ENCODE measurements around the gene PTPRA.

PTPRA gene

GRCh38 chr20:2900845-2901592, 27.7 kb downstream of the PTPRA start:
- H2BK12ac ChIP-seq (ENCODE audit: low read length), result no peak overlapping the region
- no peak overlapping the region for H3K14ac ChIP-seq (ENCODE audit: low read length)
- no peak overlapping the region for H3K27ac ChIP-seq (ENCODE audit: low read depth, low read length)
- H3K4ac ChIP-seq (ENCODE audit: low read depth, low read length), result no peak overlapping the region
- no peak overlapping the region for H3K9ac ChIP-seq (ENCODE audit: low read length)
- DNase-seq, result no peak
- H2AFZ ChIP-seq (ENCODE audit: insufficient read depth, low read length, poor library complexity), result no peak overlapping the region
- H3K4me2 ChIP-seq (ENCODE audit: low read length), result no peak overlapping the region
- no peak overlapping the region for H2BK120ac ChIP-seq (ENCODE audit: insufficient read depth, low read length, poor library complexity)
- no peaks in the 10 kb centered on the region for H3K36me3 ChIP-seq (ENCODE audit: control insufficient read depth in 1 of 2, insufficient read depth in 2 of 2, low read length in 2 of 2)
- H3K27me3 ChIP-seq (ENCODE audit: insufficient read depth, low read length), result no peaks in the 10 kb centered on the region
- no peak overlapping the region for H4K8ac ChIP-seq (ENCODE audit: low read depth, low read length)
- H3K4me3 ChIP-seq (ENCODE audit: low read depth, low read length), result no peak overlapping the region
- no peak overlapping the region for H4K91ac ChIP-seq (ENCODE audit: low read depth, low read length)
- no peaks in the 10 kb centered on the region for H3K79me2 ChIP-seq (ENCODE audit: control insufficient read depth, insufficient read depth, low read length, poor library complexity)
- H3K23ac ChIP-seq (ENCODE audit: low read length), result no peak overlapping the region
- H2AK5ac ChIP-seq (ENCODE audit: low read length), result no peak overlapping the region
- no peaks in the 10 kb centered on the region for H3K4me1 ChIP-seq (ENCODE audit: control insufficient read depth in 1 of 2, insufficient read depth in 2 of 2, low read length in 2 of 2)
- no peak overlapping the region for H3K18ac ChIP-seq (ENCODE audit: low read length)
- no peak overlapping the region for H4K12ac ChIP-seq (ENCODE audit: low read depth, low read length)
- no peak overlapping the region for H2BK5ac ChIP-seq (ENCODE audit: low read depth, low read length, poor library complexity)
- H3K9me3 ChIP-seq (ENCODE audit: insufficient read depth, low read depth, low read length), result no peaks in the 10 kb centered on the region
- no CpG with 5 or more reads among the region's 11 CpGs for whole genome bisulfite sequencing (ENCODE audit: extremely low coverage, insufficient coverage, insufficient read length)
- no peaks in the 10 kb centered on the region for H3K79me1 ChIP-seq (ENCODE audit: low read length)

- Histone ChIP-seq H2AK5ac (ENCODE audit: low read length) (no peak overlapping the region), H4K8ac (ENCODE audit: low read depth, low read length) (no peak overlapping the region), H3K18ac (ENCODE audit: low read length) (no peak overlapping the region), H3K79me1 (ENCODE audit: low read length) (no peaks in the 10 kb centered on the region), H3K9ac (ENCODE audit: low read length) (no peak overlapping the region), H2BK12ac (ENCODE audit: low read length) (no peak overlapping the region), H4K91ac (ENCODE audit: low read depth, low read length) (no peak overlapping the region), H3K4me2 (ENCODE audit: low read length) (no peak overlapping the region), H3K27ac (ENCODE audit: low read depth, low read length) (no peak overlapping the region), H3K27me3 (ENCODE audit: insufficient read depth, low read length) (no peaks in the 10 kb centered on the region), H4K12ac (ENCODE audit: low read depth, low read length) (no peak overlapping the region), H3K36me3 (ENCODE audit: control insufficient read depth in 1 of 2, insufficient read depth in 2 of 2, low read length in 2 of 2) (no peaks in the 10 kb centered on the region), H2AFZ (ENCODE audit: insufficient read depth, low read length, poor library complexity) (no peak overlapping the region), H3K14ac (ENCODE audit: low read length) (no peak overlapping the region), H3K9me3 (ENCODE audit: insufficient read depth, low read depth, low read length) (no peaks in the 10 kb centered on the region), H3K4ac (ENCODE audit: low read depth, low read length) (no peak overlapping the region), H3K23ac (ENCODE audit: low read length) (no peak overlapping the region), H2BK120ac (ENCODE audit: insufficient read depth, low read length, poor library complexity) (no peak overlapping the region), H3K4me3 (ENCODE audit: low read depth, low read length) (no peak overlapping the region), H3K4me1 (ENCODE audit: control insufficient read depth in 1 of 2, insufficient read depth in 2 of 2, low read length in 2 of 2) (no peaks in the 10 kb centered on the region), H3K79me2 (ENCODE audit: control insufficient read depth, insufficient read depth, low read length, poor library complexity) (no peaks in the 10 kb centered on the region), H2BK5ac (ENCODE audit: low read depth, low read length, poor library complexity) (no peak overlapping the region)
- DNase-seq, result no peak
- WGBS (ENCODE audit: extremely low coverage, insufficient coverage, insufficient read length), result no CpG with 5 or more reads among the region's 1 CpG
Observed at GRCh38 chr20:2902291-2902690, 29.0 kb downstream of the PTPRA start.

DNA sequence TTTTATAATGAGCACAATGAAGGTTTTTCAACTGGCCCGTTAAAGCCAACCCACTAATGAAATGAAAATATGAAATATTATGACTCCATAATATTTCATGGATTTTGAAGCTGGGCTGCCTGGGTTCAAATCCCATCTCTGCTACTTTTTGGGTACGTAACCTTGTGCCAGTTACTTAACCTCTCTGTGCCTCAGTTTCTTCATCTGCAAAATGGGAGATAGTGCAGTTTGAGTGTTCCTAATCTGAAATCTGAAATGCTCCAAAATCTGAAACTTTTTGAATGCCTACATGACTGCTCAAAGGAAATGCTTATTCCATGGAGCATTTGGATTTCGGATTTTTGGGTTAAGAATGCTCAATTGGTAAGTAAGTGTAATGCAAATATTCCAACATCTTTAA, 29.5 kb downstream of the PTPRA start:
- Histone ChIP-seq H3K4ac (ENCODE audit: low read depth, low read length) (no peak overlapping the region), H3K36me3 (ENCODE audit: control insufficient read depth in 1 of 2, insufficient read depth in 2 of 2, low read length in 2 of 2) (no peaks in the 10 kb centered on the region), H4K8ac (ENCODE audit: low read depth, low read length) (no peak overlapping the region), H2AK5ac (ENCODE audit: low read length) (no peak overlapping the region), H3K79me2 (ENCODE audit: control insufficient read depth, insufficient read depth, low read length, poor library complexity) (no peaks in the 10 kb centered on the region), H3K4me2 (ENCODE audit: low read length) (no peak overlapping the region), H3K27me3 (ENCODE audit: insufficient read depth, low read length) (no peaks in the 10 kb centered on the region), H3K9me3 (ENCODE audit: insufficient read depth, low read depth, low read length) (no peaks in the 10 kb centered on the region), H2AFZ (ENCODE audit: insufficient read depth, low read length, poor library complexity) (no peak overlapping the region), H3K4me3 (ENCODE audit: low read depth, low read length) (no peak overlapping the region), H3K27ac (ENCODE audit: low read depth, low read length) (no peak overlapping the region), H4K91ac (ENCODE audit: low read depth, low read length) (no peak overlapping the region), H3K23ac (ENCODE audit: low read length) (no peak overlapping the region), H4K12ac (ENCODE audit: low read depth, low read length) (no peak overlapping the region), H2BK12ac (ENCODE audit: low read length) (no peak overlapping the region), H3K14ac (ENCODE audit: low read length) (no peak overlapping the region), H3K4me1 (ENCODE audit: control insufficient read depth in 1 of 2, insufficient read depth in 2 of 2, low read length in 2 of 2) (no peaks in the 10 kb centered on the region), H2BK5ac (ENCODE audit: low read depth, low read length, poor library complexity) (no peak overlapping the region), H2BK120ac (ENCODE audit: insufficient read depth, low read length, poor library complexity) (no peak overlapping the region), H3K79me1 (ENCODE audit: low read length) (no peaks in the 10 kb centered on the region), H3K9ac (ENCODE audit: low read length) (no peak overlapping the region), H3K18ac (ENCODE audit: low read length) (no peak overlapping the region)
- no CpG with 5 or more reads among the region's 3 CpGs for WGBS (ENCODE audit: extremely low coverage, insufficient coverage, insufficient read length)
- DNase-seq, result no peak

- no peak overlapping the region for H3K4ac ChIP-seq (ENCODE audit: low read depth, low read length)
- no peak overlapping the region for H4K8ac ChIP-seq (ENCODE audit: low read depth, low read length)
- no peaks in the 10 kb centered on the region for H3K9me3 ChIP-seq (ENCODE audit: insufficient read depth, low read depth, low read length)
- no peak overlapping the region for H3K4me3 ChIP-seq (ENCODE audit: low read depth, low read length)
- H3K4me2 ChIP-seq (ENCODE audit: low read length), result no peak overlapping the region
- H3K4me1 ChIP-seq (ENCODE audit: control insufficient read depth in 1 of 2, insufficient read depth in 2 of 2, low read length in 2 of 2), result no peaks in the 10 kb centered on the region
- no peak overlapping the region for H4K12ac ChIP-seq (ENCODE audit: low read depth, low read length)
- H3K36me3 ChIP-seq (ENCODE audit: control insufficient read depth in 1 of 2, insufficient read depth in 2 of 2, low read length in 2 of 2), result no peaks in the 10 kb centered on the region
- H3K27ac ChIP-seq (ENCODE audit: low read depth, low read length), result no peak overlapping the region
- no peak overlapping the region for H2BK120ac ChIP-seq (ENCODE audit: insufficient read depth, low read length, poor library complexity)
- H3K23ac ChIP-seq (ENCODE audit: low read length), result no peak overlapping the region
- no peak overlapping the region for H2AFZ ChIP-seq (ENCODE audit: insufficient read depth, low read length, poor library complexity)
- H2AK5ac ChIP-seq (ENCODE audit: low read length), result no peak overlapping the region
- H3K79me1 ChIP-seq (ENCODE audit: low read length), result no peaks in the 10 kb centered on the region
- no peaks in the 10 kb centered on the region for H3K79me2 ChIP-seq (ENCODE audit: control insufficient read depth, insufficient read depth, low read length, poor library complexity)
- no peaks in the 10 kb centered on the region for H3K27me3 ChIP-seq (ENCODE audit: insufficient read depth, low read length)
- no peak overlapping the region for H4K91ac ChIP-seq (ENCODE audit: low read depth, low read length)
- H3K18ac ChIP-seq (ENCODE audit: low read length), result no peak overlapping the region
- no peak for DNase-seq
- 100% methylated on average over 1 of the region's 6 CpGs for WGBS (ENCODE audit: extremely low coverage, insufficient coverage, insufficient read length)
- H2BK12ac ChIP-seq (ENCODE audit: low read length), result no peak overlapping the region
- no peak overlapping the region for H2BK5ac ChIP-seq (ENCODE audit: low read depth, low read length, poor library complexity)
- H3K14ac ChIP-seq (ENCODE audit: low read length), result no peak overlapping the region
- H3K9ac ChIP-seq (ENCODE audit: low read length), result no peak overlapping the region
Observed at GRCh38 chr20:2903686-2904085, 30.4 kb downstream of the PTPRA start.
